ENCODE data around the gene EEF1AKMT3.

EEF1AKMT3 gene

GRCh38 chr12:57751788-57752667 lies 20.4 kb upstream of the EEF1AKMT3 start, which contains the start of gene CDK4:
Gene CDK4 (minus strand): TSS chr12:57752310. CDS start chr12:57751717, 593 bp downstream.
- H3K4me3 ChIP-seq (ENCODE audit: low read depth, low read length): peak within 1 kb of the TSS; percentile 95
- DNase-seq (ENCODE audit: low read depth): peak; percentile 99
- in situ Hi-C loops (cut with HindIII; ENCODE audit: low sequenced_read_pairs): no loop called here
- TF ChIP-seq CTCF (IDR thresholded peaks at IDR 0.05; ENCODE audit: low read depth, low read length, missing control alignments): no peak

GRCh38 chr12:57752668-57753000 lies 19.8 kb upstream of the EEF1AKMT3 start:
- in situ Hi-C loops (cut with HindIII; ENCODE audit: low sequenced_read_pairs): no loop called here
- no peak for TF ChIP-seq CTCF (IDR thresholded peaks at IDR 0.05; ENCODE audit: low read depth, low read length, missing control alignments)
- H3K4me3 ChIP-seq (ENCODE audit: low read depth, low read length): peak overlapping the region; percentile 95
- no peak for DNase-seq (ENCODE audit: low read depth)

- in situ Hi-C loops (cut with HindIII; ENCODE audit: low sequenced_read_pairs): no loop called here
- no peak for DNase-seq (ENCODE audit: low read depth)
- TF ChIP-seq CTCF (IDR thresholded peaks at IDR 0.05; ENCODE audit: low read depth, low read length, missing control alignments): no peak
- H3K4me3 ChIP-seq (ENCODE audit: low read depth, low read length): no peak overlapping the region
Measured at GRCh38 chr12:57753756-57754337, 18.6 kb upstream of the EEF1AKMT3 start.

- DNase-seq (ENCODE audit: low read depth): no peak
- in situ Hi-C loops (cut with HindIII; ENCODE audit: low sequenced_read_pairs): loop anchor here (5.0 kb wide), 1 partner anchor 63 kb away; the partner anchor contains the start of gene AVIL
- no peak for TF ChIP-seq CTCF (IDR thresholded peaks at IDR 0.05; ENCODE audit: low read depth, low read length, missing control alignments)
- peak within 1 kb of the TSS; percentile 55 for H3K4me3 ChIP-seq (ENCODE audit: low read depth, low read length)
Measured at GRCh38 chr12:57754411-57755193, 17.8 kb upstream of the EEF1AKMT3 start, which contains the start of gene MARCHF9. Gene MARCHF9 (plus strand): TSS chr12:57755103. CDS start chr12:57755529, 426 bp downstream.

- in situ Hi-C loops (cut with HindIII; ENCODE audit: low sequenced_read_pairs): loop anchor here (5.0 kb wide), 1 partner anchor 62 kb away; the partner anchor contains the start of gene AVIL
- H3K4me3 ChIP-seq (ENCODE audit: low read depth, low read length): peak overlapping the region; percentile 55
- no peak for DNase-seq (ENCODE audit: low read depth)
- TF ChIP-seq CTCF (IDR thresholded peaks at IDR 0.05; ENCODE audit: low read depth, low read length, missing control alignments): no peak
Measured at GRCh38 chr12:57755194-57755453, 17.3 kb upstream of the EEF1AKMT3 start.
